Fibroblast of lung (primary cell): ENCODE results near the gene CES3.

ENCODE experiments used
- CTCF ChIP-seq, 2 donors: IDR thresholded peaks in 1 of 2; conservative IDR thresholded peaks in 1 of 2; 1 replicate in 1 of 2; 2 replicates in 1 of 2; pipeline ENCODE4 v1.5.1; 2011 to 2012; ENCODE audit warnings: low read length in 2 of 2, control low read depth in 1 of 2, inconsistent platforms in 1 of 2, low read depth in 1 of 2, mild to moderate bottlenecking in 1 of 2
- EZH2 ChIP-seq: IDR thresholded peaks from 2 replicates; pipeline ENCODE4 v1.5.1; 2012; ENCODE audit warnings: low read length, control low read depth, mild to moderate bottlenecking; ENCODE audit errors: missing control alignments

DNA sequence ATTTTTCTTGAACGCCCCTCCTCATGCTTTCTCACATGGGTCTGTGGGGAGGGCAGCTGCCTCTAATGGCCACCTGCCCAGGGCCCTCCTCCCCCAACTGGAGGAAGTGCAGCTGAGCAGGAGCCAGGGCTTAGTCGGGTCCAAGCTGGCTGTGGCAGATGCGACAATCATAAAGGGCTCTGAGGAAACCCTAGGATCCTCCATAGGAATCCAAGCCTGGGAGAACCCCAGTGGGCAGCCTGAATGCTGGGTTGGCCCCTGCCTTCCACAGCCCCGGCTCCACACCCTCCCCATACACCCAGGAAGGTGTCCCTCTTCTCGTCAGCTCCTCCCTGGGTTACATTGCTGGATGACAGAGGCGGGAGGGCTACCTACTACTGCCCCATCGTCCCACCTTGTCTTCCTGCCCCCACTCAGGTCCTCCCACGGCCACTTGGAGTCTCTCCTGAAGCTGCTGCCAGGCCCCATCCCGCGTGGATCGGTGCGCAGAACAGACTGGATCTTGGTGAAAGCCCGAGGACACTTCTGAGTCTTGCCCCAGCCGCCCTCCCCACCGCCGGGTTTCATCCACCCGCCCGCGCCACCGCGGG, 52.3 kb downstream of the CES3 start:
- TF ChIP-seq CTCF (conservative IDR thresholded peaks at IDR 0.05 in 1 of 2, IDR thresholded peaks at IDR 0.05 in 1 of 2; ENCODE audit: low read depth in 1 of 2, low read length in 2 of 2) (no peak), EZH2 (no peak)
